IPS-15b (cell line): ENCODE results near the gene PDE11A.

ENCODE experiments used
- H3K27me3 ChIP-seq: one replicate; pipeline ENCODE4 v1.6.1; 2013; ENCODE audit warnings: low read length; ENCODE audit not compliant: control insufficient read depth, insufficient read depth
- H3K36me3 ChIP-seq: one replicate; pipeline ENCODE4 v1.6.1; 2013; ENCODE audit warnings: low read length; ENCODE audit not compliant: control insufficient read depth, insufficient read depth
- H3K4me1 ChIP-seq: one replicate; pipeline ENCODE4 v1.6.1; 2013; ENCODE audit warnings: mild to moderate bottlenecking, low read length; ENCODE audit not compliant: control insufficient read depth, insufficient read depth
- H3K4me3 ChIP-seq: one replicate; pipeline ENCODE4 v1.5.1; 2013; ENCODE audit warnings: low read depth, low read length
- H3K9ac ChIP-seq: one replicate; pipeline ENCODE4 v1.6.1; 2013; ENCODE audit warnings: low read depth, mild to moderate bottlenecking, low read length
- H3K9me3 ChIP-seq: one replicate; pipeline ENCODE4 v1.6.1; 2013; ENCODE audit warnings: mild to moderate bottlenecking, low read length; ENCODE audit not compliant: control insufficient read depth, insufficient read depth

PDE11A gene

DNA sequence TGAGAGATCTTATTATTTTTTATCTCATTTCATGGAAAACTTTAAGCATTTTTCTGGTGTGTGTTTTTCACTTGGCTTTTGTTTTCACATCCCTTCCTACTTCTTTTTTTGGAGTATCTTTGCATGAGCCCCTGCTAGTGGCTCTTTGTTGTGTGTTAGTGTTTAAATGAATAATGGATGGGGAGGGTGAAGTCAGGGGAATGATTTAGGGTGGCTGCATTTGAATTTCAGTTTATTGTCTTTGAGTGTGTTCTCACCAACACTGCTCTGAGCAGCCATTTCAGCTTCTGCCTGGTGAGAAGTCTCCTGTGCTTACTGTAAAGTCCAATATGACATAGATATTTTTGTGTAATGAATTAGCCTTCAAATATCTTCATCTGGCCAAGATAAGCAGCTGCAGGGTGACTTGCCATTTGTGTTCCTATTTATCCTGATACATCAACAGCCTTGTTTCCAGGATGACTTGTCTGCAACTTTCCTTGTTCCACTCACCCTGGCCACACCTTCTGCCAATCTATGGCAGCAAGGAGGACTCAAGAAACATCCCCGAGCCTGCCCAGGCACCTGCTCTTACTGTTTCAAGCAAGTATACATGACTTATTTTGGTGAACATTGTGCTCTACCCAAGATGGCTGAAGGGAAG is 182.6 kb downstream of the PDE11A start:
- no peaks in the 10 kb centered on the region for H3K36me3 ChIP-seq
- H3K27me3 ChIP-seq, result no peaks in the 10 kb centered on the region
- H3K4me3 ChIP-seq, result no peak overlapping the region
- no peak overlapping the region for H3K9ac ChIP-seq
- H3K9me3 ChIP-seq, result no peaks in the 10 kb centered on the region
- peaks cover 13% of the 10 kb centered on the region for H3K4me1 ChIP-seq

GRCh38 chr2:177888581-177888980 is 184.0 kb downstream of the PDE11A start:
- H3K9me3 ChIP-seq, result no peaks in the 10 kb centered on the region
- no peaks in the 10 kb centered on the region for H3K27me3 ChIP-seq
- no peak overlapping the region for H3K4me3 ChIP-seq
- H3K4me1 ChIP-seq, result peaks cover 13% of the 10 kb centered on the region
- H3K9ac ChIP-seq, result no peak overlapping the region
- no peaks in the 10 kb centered on the region for H3K36me3 ChIP-seq

DNA sequence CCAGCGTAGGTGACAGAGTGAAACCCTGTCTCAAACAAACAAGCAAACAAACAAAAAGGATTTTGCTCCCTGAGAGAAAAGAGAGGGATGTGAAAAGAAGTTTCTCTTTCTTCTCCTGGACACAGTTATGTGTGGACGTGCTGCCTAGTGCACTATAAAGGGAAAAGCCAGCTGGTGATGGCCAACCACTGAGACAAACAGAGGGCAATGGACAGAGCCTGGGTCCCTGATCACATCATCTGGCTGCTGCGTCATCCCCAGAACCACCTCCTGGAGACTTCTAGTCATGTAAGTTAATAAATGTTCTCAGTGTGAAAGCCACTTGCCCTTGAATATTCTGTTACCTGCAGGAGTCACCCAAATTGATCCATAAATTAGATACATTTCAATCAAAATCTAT is 184.9 kb downstream of the PDE11A start:
- Histone ChIP-seq H3K27me3 (no peaks in the 10 kb centered on the region), H3K36me3 (no peaks in the 10 kb centered on the region), H3K9me3 (no peaks in the 10 kb centered on the region), H3K4me1 (peaks cover 13% of the 10 kb centered on the region), H3K4me3 (no peak overlapping the region), H3K9ac (no peak overlapping the region)

DNA sequence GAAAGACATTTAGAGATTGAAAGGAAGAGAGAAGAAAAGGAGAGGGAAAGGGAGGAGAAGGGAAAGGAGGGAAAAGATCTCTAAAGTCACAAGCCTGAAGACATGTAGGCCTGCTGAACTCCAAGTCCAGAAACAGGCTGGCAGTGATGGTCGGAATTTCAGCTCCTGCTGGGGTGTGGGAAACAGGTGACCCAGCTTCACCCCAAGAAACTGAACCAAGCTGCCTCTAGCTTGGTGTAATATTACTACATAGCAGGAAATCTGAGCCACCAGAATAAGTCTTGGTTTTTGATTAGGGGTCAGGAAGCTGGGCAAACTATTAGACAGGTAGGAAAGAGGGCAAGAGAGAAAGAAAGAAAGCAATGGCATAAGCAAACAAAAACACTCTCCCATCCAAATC is 185.8 kb downstream of the PDE11A start:
- no peak overlapping the region for H3K9ac ChIP-seq
- no peaks in the 10 kb centered on the region for H3K27me3 ChIP-seq
- H3K9me3 ChIP-seq, result no peaks in the 10 kb centered on the region
- no peak overlapping the region for H3K4me3 ChIP-seq
- H3K4me1 ChIP-seq, result peaks cover 13% of the 10 kb centered on the region
- H3K36me3 ChIP-seq, result no peaks in the 10 kb centered on the region

GRCh38 chr2:177885828-177886466 is 186.6 kb downstream of the PDE11A start:
- H3K27me3 ChIP-seq, result no peaks in the 10 kb centered on the region
- H3K4me3 ChIP-seq, result no peak overlapping the region
- no peak overlapping the region for H3K9ac ChIP-seq
- no peaks in the 10 kb centered on the region for H3K36me3 ChIP-seq
- no peaks in the 10 kb centered on the region for H3K9me3 ChIP-seq
- H3K4me1 ChIP-seq, result peaks cover 13% of the 10 kb centered on the region

GRCh38 chr2:177883177-177883576 is 189.4 kb downstream of the PDE11A start:
- H3K27me3 ChIP-seq, result no peaks in the 10 kb centered on the region
- no peaks in the 10 kb centered on the region for H3K4me1 ChIP-seq
- no peaks in the 10 kb centered on the region for H3K36me3 ChIP-seq

GRCh38 chr2:177882501-177882900 is 190.1 kb downstream of the PDE11A start:
- Histone ChIP-seq H3K27me3 (no peaks in the 10 kb centered on the region), H3K9me3 (no peaks in the 10 kb centered on the region), H3K4me3 (no peak overlapping the region), H3K4me1 (no peaks in the 10 kb centered on the region), H3K9ac (no peak overlapping the region), H3K36me3 (no peaks in the 10 kb centered on the region)

More at GRCh38 chr2:177883177-177883576, 189.4 kb downstream of the PDE11A start:
- H3K4me3 ChIP-seq, result no peak overlapping the region
- H3K9me3 ChIP-seq, result no peaks in the 10 kb centered on the region
- no peak overlapping the region for H3K9ac ChIP-seq

DNA sequence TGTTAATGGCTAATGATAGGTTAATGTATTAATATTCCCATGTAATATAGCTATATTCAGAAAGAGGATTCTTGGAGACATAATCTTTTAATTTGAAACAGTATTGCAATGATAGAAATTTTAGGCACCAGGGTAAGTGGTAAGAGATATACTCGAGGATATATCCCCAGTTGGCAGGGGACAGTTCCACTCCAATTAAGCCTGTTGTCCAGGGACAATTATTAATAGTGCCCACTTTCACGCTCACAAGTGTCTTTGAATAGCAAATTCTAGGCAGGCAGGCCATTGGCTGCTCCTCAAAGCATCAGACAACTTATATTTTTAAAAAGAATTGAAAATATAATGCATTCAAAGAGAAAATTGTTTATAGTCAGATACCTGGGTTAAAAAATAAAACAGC is 190.7 kb downstream of the PDE11A start:
- Histone ChIP-seq H3K27me3 (no peaks in the 10 kb centered on the region), H3K9ac (no peak overlapping the region), H3K4me1 (no peaks in the 10 kb centered on the region), H3K4me3 (no peak overlapping the region), H3K9me3 (no peaks in the 10 kb centered on the region), H3K36me3 (no peaks in the 10 kb centered on the region)

DNA sequence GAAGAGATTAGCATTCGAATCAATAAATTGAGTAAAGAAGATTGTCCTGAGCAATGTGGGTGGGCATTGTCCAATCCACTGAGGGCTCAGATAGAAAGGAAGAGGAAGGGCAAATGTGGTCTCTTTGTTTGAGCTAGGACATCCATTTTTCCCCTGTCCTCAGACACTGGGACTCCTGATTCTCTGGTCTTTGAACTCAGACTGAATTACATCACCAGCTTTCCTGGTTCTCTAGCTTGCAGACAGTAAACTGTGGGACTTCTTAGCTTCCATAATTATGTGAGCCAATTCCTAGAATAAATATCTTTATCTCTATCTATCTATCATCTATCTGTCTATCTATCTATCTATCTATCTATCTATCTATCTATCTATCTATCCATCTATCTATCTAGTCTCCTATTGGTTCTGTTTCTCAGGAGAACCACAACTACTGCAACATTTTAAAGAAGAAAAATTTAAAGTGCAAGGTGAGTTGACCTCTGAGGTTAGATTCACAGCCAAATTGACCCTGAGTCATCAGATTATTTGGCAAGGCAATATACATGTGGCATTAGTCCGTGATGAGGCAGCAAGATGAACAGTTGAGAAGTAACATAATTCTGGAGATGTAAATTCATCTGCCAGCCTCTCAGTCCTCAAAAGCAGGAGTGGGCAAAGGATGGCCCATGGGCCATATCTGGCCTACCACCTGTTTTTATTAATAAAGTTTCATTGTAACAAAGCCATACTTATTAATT is 191.4 kb downstream of the PDE11A start:
- H3K4me3 ChIP-seq, result no peak overlapping the region
- no peaks in the 10 kb centered on the region for H3K4me1 ChIP-seq
- H3K27me3 ChIP-seq, result no peaks in the 10 kb centered on the region
- no peak overlapping the region for H3K9ac ChIP-seq
- H3K36me3 ChIP-seq, result no peaks in the 10 kb centered on the region
- H3K9me3 ChIP-seq, result no peaks in the 10 kb centered on the region

GRCh38 chr2:177880285-177880684 is 192.3 kb downstream of the PDE11A start:
- Histone ChIP-seq H3K4me3 (no peak overlapping the region), H3K36me3 (no peaks in the 10 kb centered on the region), H3K4me1 (no peaks in the 10 kb centered on the region), H3K9me3 (no peaks in the 10 kb centered on the region), H3K9ac (no peak overlapping the region), H3K27me3 (no peaks in the 10 kb centered on the region)

DNA sequence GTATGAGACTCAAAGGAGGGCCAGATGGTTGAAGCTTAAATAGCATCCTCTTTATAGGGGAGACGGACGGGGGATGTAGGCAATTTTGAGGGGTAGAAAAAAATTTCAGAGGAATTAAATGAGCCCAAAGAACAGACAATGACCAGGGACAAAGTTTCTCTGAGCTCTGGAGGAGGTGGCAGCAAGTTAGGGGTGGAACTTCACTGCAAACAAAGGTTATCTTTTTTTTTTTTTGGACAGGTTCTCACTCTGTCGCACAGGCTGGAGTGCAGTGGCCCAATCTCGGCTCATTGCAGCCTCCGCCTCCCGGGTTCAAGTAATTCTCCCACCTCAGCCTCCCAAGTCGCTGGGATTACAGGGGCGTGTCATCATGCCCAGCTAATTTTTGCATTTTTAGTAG is 195.6 kb downstream of the PDE11A start:
- H3K27me3 ChIP-seq, result no peaks in the 10 kb centered on the region
- no peaks in the 10 kb centered on the region for H3K4me1 ChIP-seq
- no peak overlapping the region for H3K4me3 ChIP-seq
- no peak overlapping the region for H3K9ac ChIP-seq
- no peaks in the 10 kb centered on the region for H3K9me3 ChIP-seq
- H3K36me3 ChIP-seq, result no peaks in the 10 kb centered on the region

DNA sequence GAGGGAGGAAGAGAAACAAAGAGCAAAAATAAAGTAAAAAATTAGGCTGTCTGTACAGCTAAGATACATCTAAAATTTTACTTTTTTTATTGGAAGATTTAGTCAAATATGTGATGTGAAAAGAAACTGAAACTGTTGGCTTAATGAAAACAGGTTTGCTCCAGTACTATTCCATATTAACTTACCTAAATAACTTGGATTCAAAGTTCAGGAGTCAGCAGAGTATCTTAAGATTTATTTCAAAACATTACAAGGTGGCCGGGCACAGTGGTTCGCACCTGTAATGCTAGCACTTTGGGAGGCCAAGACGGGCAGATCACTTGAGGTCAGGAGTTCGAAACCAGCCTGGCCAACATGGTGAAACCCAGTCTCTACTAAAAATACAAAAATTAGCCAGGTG is 197.9 kb downstream of the PDE11A start:
- no peaks in the 10 kb centered on the region for H3K36me3 ChIP-seq
- no peak overlapping the region for H3K9ac ChIP-seq
- no peaks in the 10 kb centered on the region for H3K4me1 ChIP-seq
- H3K27me3 ChIP-seq, result no peaks in the 10 kb centered on the region
- no peaks in the 10 kb centered on the region for H3K9me3 ChIP-seq
- H3K4me3 ChIP-seq, result no peak overlapping the region
